GM18867 (cell line): ENCODE data around the gene DLG5.

Source experiments
- ATAC-seq: cut with Tn5 transposase; IDR thresholded peaks from one replicate; pipeline ENCODE4 v1.9.1; 2021; ENCODE audit warnings: mild to moderate bottlenecking, moderate library complexity; ENCODE audit not compliant: unreplicated experiment

Gene DLG5

DNA sequence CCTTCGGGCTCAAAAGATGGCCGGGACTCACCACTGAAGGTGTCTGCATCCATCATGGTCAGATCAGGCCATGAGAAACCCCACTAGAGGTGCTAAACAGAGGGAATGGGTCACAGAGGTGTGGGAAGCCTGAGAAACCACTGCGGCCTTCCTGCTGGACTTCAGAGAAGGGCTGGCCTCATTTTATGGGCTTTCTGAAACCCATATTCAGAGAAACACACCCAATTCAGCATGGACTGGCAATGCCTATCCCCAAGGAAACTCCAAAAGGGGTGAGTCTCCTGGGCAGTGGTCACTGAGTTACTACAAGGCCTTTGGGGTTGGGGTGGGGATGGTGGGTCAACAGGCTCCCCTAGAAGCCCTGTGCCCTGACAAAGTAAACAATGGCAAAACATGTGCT is 58.0 kb downstream of the DLG5 start:
- no peak for ATAC-seq

DNA sequence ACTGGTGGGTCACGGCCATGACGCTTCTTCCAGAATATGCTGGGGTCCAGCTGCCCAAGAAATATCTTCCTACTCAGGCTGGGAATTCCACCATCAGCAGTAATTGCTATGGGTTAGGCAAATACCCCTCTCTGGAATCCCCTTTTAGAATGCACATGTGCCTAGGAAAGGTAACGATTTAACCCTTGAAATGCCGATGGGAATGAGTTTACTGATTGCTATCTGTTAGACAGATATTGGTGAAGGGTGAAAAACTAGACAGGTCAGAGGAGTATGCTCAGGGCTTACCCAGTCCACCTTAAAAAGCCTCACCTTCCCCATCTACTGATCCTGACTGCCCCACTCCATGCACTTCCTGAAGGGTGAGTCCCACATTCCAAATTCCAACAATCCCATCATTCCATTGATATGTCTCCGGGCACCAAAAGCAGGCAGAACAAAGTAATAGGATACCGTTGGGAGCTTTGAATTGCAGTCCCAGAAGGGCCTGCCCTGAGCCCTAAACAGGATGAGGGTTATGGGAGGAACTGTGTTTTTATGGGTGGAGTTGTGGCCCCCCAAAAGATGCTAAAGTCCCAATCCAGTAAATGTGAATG is 59.3 kb downstream of the DLG5 start:
- ATAC-seq = no peak

- ATAC-seq = no peak
These were observed 60.0 kb downstream of the DLG5 start for GRCh38 chr10:77866598-77866997.

DNA sequence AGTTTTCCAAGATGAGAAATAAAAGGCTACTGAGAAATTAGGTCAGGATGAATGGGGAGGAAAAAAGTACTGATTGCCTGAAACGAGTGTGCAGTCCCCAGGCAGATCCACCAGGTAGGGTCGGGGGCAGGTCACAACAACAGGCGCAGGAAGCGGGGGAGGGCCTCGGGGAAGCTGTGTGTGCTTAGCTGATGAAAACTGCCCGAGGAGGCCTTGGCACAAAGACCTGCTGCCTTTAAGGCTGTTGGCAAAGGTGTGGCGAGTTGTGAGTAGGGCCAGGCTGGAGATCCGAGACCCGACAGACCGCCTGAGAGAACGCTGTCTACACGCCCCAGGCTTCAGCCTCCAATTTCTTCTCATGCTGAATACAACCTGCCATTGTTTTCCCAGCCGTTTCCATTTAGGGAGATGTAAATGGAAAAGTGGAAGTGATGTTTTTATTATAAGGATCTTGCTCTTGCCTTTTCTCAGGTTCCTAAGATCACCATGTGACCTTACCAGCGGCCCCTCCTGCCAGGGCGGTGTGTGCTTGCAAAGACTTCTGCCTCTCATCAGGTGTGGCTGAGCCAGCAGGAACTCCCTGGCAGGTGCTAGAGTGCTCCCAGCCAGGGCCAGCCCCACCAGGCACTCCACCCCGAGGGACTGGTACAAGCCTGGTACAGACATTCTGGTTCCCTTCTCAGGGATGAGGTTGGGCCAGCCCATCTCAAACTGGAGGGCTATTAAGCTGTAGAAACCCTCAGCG is 60.8 kb downstream of the DLG5 start:
- no peak for ATAC-seq

DNA sequence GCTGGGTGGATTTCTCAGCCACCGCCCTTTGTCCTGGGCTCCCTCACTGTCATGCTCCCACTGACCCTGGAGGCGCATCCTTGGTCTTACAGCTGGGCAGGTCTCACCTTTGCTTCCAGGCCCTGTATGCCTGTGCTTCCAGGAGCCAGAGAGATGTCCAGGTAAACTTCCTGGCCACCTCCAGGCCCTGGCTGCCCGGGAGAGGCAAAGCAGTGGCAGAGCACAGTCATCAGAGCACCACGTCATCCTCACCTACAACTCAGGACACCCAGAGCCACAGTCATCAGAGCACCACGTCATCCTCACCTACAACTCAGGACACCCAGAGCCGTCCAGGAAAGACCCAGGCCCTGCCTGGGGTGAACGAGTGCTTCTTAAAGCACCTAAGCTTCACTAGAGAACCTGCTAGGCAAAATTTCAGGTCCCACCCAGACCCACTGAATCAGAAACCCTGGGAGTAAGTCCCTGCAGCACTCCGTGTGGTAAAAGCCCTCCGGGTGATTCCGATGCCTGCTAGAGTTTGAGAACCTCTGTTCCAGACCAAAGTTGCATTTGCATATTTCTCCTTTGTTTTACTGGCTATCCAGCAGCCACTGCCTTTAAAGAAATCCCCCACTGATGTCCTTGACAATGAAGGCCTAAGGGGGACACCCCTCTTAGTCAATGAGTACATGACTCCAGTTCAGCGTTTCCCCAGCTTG is 62.3 kb downstream of the DLG5 start:
- ATAC-seq = no peak

DNA sequence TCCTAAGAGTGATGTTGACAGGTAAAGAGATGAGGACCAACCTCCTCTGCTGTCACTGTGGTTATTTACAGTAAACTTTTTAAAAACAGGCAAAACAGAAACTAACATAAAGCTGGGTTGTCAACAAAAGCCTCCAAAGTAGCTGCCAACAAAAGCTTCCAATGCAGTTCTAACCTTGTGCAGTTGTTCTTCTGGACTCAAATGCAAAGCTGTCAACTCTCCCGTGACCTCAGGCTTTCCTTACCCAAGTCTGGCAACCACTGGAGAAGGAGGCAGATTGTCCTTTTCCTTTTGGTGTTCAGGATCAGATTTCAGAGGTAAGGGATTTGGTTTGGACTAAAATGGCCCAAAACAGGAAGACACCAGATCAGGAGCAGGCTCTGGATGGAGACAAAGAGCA is 63.1 kb downstream of the DLG5 start:
- no peak for ATAC-seq

DNA sequence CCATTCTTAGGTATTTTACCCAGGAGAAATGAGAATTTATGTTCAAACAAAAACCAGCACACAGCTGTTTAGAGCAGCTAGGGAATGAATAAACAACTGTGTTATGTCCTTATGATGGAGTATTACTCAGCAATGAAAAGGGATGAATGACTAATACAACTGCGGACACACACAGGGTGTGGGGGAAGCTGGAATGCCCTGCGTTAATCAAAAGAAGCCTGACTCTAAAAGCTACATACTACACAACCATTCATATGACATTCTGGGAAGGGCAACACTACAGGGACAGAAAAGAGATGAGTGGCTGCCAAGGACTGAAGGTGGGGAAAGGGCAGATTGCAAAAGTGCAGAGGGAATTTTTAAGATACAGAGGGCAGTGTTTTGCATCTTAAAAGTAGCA is 64.0 kb downstream of the DLG5 start:
- ATAC-seq = no peak

DNA sequence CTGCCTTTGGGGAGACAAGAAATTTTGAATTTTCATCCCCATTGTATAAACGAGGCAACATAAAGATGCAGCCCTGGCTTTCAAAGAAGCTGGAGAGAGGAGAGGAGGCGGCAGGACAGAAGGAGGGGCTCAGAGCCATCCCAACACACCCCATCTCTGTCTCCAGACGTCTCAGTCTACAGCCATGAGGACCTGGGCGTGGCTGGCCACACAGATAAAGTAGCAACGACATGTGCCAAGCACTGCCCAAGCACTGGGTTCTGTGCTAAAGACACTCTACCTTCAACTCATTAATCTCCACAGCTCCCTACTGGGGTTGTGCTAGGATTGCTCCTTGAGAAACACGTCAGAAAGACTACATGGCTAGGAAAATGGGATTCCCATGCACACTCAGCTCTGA is 65.2 kb downstream of the DLG5 start:
- ATAC-seq = no peak

GRCh38 chr10:77859865-77860282 is 66.7 kb downstream of the DLG5 start:
- no peak for ATAC-seq

DNA sequence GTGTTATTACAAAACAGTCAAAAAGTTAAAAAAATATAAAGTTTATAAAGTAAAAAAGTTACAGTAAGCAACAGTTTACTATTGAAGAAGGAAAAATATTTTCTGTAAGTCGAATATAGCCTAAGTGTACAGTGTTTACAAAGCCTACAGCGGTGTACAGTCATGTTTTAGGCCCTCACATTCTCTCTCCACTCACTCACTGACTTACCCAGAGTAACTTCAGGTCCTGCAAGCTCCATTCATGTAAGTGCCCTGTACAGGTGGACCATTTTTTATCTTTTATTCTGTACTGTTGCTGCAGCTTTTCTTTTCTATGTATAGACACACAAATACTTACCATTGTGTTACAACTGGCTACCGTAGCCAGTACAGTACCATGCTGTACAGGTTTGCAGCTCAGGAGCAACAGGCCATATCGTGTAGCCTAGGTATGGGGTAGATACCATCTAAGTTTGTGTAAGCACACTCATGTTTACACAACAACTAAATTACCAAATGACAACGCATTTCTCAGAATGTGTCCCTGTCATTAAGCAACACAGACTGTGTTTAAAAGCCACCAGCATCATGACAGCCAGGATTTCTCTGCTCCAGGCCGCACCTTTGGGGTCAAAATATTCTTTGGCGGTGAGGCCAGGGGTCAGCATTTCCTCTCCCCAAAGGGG is 67.2 kb downstream of the DLG5 start:
- no peak for ATAC-seq

- ATAC-seq = no peak
These were observed 69.3 kb downstream of the DLG5 start for GRCh38 chr10:77857272-77857671.

DNA sequence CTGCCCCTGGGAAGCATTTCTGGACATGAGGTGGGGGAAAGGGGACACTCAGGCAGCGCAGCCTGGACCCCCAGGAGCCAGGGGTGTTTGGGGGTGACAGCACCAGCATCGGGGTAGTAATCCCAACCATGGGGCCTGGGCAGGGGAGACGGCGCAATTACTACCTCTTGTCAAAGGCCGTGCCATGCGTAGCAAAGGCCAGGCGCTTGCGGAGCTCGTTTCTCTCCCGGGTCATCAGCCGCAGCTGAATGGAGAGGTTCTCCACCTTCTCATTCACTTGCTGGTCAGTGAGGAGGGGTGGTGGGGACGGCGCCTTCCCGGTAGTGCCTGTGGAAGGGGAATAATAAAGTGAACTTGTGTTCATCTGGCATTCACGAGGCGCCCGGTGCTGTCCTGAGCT is 70.0 kb downstream of the DLG5 start:
- ATAC-seq = no peak

- ATAC-seq = no peak
These were observed 71.0 kb downstream of the DLG5 start for GRCh38 chr10:77855404-77856155.

- no peak for ATAC-seq
These were observed 72.4 kb downstream of the DLG5 start for GRCh38 chr10:77854115-77854514.

DNA sequence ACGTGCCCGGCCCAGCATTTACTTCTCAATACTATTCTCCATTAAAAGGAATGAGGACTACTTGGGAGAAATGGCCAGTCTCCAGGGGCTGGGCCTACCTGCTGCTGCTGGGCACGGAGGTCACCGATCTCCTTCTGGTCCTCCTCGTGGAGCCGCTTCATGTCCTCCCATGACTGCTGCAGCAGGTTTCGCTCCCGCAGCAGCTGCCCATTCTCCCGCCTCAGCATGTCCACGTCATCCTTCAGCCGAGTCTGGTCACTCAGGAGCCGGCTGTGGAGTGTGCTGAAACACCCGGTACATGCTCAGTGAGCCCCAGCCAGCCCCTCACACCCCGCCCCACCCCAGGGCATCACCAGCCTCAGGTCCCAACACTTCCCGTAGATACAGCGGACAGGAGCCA is 73.3 kb downstream of the DLG5 start:
- ATAC-seq = no peak

GRCh38 chr10:77850620-77851231 is 75.8 kb downstream of the DLG5 start:
- ATAC-seq = no peak

DNA sequence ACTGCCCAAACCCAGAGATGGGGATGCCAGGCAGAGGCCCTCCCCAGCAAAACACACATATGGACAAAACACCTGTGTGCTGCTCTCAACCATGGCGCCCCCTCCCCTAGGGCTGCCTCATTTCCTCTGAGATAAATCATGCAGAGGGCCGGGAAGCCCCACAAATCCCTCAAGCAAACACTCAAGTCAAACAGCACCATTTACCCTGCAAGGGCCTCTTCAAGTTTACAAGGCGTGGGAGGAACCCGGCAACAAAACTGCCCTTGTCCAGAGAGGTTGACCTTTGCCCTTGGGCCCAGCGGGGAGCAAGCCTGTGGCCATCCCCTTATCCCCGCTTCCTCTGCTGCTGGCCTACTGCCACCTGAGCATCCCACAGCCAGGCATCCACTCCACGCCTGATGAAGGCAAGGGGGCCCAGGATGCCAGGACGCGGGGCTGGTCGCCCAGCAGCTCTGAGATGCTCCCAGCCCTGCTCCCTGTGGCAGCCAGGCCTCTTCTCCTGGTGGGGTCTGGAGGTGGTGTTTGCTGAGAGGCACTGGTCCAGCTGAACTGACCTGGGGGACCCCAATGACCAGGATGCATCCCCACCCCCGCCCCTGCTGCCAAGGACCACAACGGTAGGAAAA is 77.4 kb downstream of the DLG5 start:
- ATAC-seq = no peak

DNA sequence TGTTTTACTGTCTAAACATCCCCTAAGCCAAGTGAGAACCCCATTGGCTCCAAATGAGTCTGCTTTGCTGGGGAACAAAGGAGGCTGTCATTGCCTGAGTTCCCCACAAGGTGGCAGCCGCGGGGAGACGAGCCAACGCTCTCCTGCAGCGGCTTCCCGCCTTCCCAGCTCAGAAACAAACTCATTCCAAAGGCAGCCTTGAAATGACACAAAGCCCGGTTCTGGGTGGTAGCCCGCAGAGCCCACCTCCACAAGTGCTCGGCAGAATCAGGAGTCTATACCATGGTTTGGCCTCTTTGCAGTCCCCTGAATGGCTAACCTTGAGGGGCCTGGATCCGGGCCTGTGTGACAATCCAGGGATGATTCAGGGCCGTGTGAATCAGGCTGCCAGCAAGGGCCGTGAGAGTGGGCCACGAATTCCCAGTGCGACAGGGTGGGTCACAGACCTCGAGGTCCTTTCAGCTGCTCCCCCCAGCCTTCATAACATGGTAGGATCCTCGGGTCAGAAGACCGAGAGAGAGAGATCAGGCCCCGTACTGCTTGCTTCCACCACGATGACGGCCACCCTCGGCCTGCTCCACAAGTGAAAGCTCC is 79.7 kb downstream of the DLG5 start:
- ATAC-seq = peak; percentile 66

- ATAC-seq = no peak
These were observed 81.1 kb downstream of the DLG5 start for GRCh38 chr10:77845451-77845850.
